Nephron progenitor cell (in vitro differentiated cells): ENCODE results near the gene CACNA1A.

ENCODE experiments used
- DNase-seq: peaks from one replicate; pipeline ENCODE4 v3.0.0; 2021
- H3K27ac Mint-ChIP-seq: 2 replicates; pipeline ENCODE4 v1.8.0; 2021; ENCODE audit warnings: mild to moderate bottlenecking, moderate library complexity, mixed read lengths
- H3K27me3 Mint-ChIP-seq: 2 replicates; pipeline ENCODE4 v1.8.0; 2021; ENCODE audit warnings: mild to moderate bottlenecking, low read depth, mixed read lengths; ENCODE audit not compliant: poor library complexity
- H3K36me3 Mint-ChIP-seq: 2 replicates; pipeline ENCODE4 v1.8.0; 2021; ENCODE audit warnings: low read depth, mixed read lengths
- H3K4me1 Mint-ChIP-seq: 2 replicates; pipeline ENCODE4 v1.8.0; 2021; ENCODE audit warnings: mixed read lengths
- H3K4me3 Mint-ChIP-seq: 2 replicates; pipeline ENCODE4 v1.8.0; 2021; ENCODE audit warnings: mild to moderate bottlenecking, moderate library complexity, mixed read lengths
- H3K9me3 Mint-ChIP-seq: 2 replicates; pipeline ENCODE4 v1.8.0; 2021; ENCODE audit warnings: mild to moderate bottlenecking, moderate library complexity, mixed read lengths
- CTCF ChIP-seq: fragments of 200-600 bp; sonication (generic); IDR thresholded peaks from 2 replicates; pipeline ENCODE4 v1.5.0; 2021; ENCODE audit warnings: antibody characterized with exemption

Gene CACNA1A

GRCh38 chr19:13347367-13347766, 158.9 kb downstream of the CACNA1A start:
- Mint-ChIP-seq H3K9me3 (peaks cover 27% of the 10 kb centered on the region), H3K4me1 (no peaks in the 10 kb centered on the region), H3K4me3 (no peak overlapping the region), H3K27me3 (peaks cover 12% of the 10 kb centered on the region), H3K36me3 (no peaks in the 10 kb centered on the region), H3K27ac (no peak overlapping the region)
- DNase-seq, result no peak
- no peak for TF ChIP-seq CTCF

GRCh38 chr19:13343514-13343913, 162.8 kb downstream of the CACNA1A start:
- Mint-ChIP-seq H3K27me3 (peaks cover 21% of the 10 kb centered on the region), H3K27ac (no peak overlapping the region), H3K4me1 (peaks cover 6% of the 10 kb centered on the region), H3K36me3 (no peaks in the 10 kb centered on the region), H3K9me3 (peaks cover 11% of the 10 kb centered on the region), H3K4me3 (no peak overlapping the region)
- TF ChIP-seq CTCF, result no peak
- no peak for DNase-seq

- no peak overlapping the region for H3K27ac Mint-ChIP-seq
These were observed 163.6 kb downstream of the CACNA1A start for GRCh38 chr19:13342672-13343071.

GRCh38 chr19:13339869-13340268, 166.4 kb downstream of the CACNA1A start:
- no peak for TF ChIP-seq CTCF
- Mint-ChIP-seq H3K9me3 (peaks cover 7% of the 10 kb centered on the region), H3K4me1 (peaks cover 6% of the 10 kb centered on the region), H3K27me3 (peaks cover 25% of the 10 kb centered on the region), H3K36me3 (no peaks in the 10 kb centered on the region), H3K4me3 (no peak overlapping the region), H3K27ac (no peak overlapping the region)
- DNase-seq, result no peak

More at GRCh38 chr19:13342672-13343071, 163.6 kb downstream of the CACNA1A start:
- Mint-ChIP-seq H3K4me1 (peaks cover 6% of the 10 kb centered on the region), H3K27me3 (peaks cover 21% of the 10 kb centered on the region), H3K9me3 (peaks cover 7% of the 10 kb centered on the region), H3K36me3 (no peaks in the 10 kb centered on the region), H3K4me3 (no peak overlapping the region)
- no peak for DNase-seq
- TF ChIP-seq CTCF, result no peak

GRCh38 chr19:13337181-13337580, 169.1 kb downstream of the CACNA1A start:
- Mint-ChIP-seq H3K27me3 (peaks cover 27% of the 10 kb centered on the region), H3K4me1 (peaks cover 6% of the 10 kb centered on the region), H3K9me3 (peaks cover 2% of the 10 kb centered on the region), H3K27ac (no peak overlapping the region), H3K36me3 (no peaks in the 10 kb centered on the region), H3K4me3 (no peak overlapping the region)
- no peak for DNase-seq
- TF ChIP-seq CTCF, result no peak

- H3K9me3 Mint-ChIP-seq, result no peaks in the 10 kb centered on the region
- no peak for TF ChIP-seq CTCF
- H3K27me3 Mint-ChIP-seq, result peaks cover 26% of the 10 kb centered on the region
- H3K36me3 Mint-ChIP-seq, result no peaks in the 10 kb centered on the region
- DNase-seq, result no peak
- no peak overlapping the region for H3K4me3 Mint-ChIP-seq
- H3K4me1 Mint-ChIP-seq, result peaks cover 6% of the 10 kb centered on the region
- H3K27ac Mint-ChIP-seq, result no peak overlapping the region
These were observed 171.3 kb downstream of the CACNA1A start for GRCh38 chr19:13334801-13335481.
